GM23338 (cell line): Measurements from ENCODE around the gene THADA. TPM values are rescaled to one million over a fixed set of nuclear protein-coding genes. Genes with fewer than 3 reads are reported as not detected.

Experiments used
- ATAC-seq: fragments of 200-7000 bp; cut with Tn5 transposase; 3 replicates; pipeline ENCODE4 v1.9.1; 2020
- DNase-seq: peaks from one replicate; pipeline ENCODE4 v3.0.0-alpha.2; 2015; ENCODE audit warnings: low spot score
- H2AFZ ChIP-seq: fragments of 200-600 bp; sonication (generic); 2 replicates; pipeline ENCODE4 v1.8.0; 2016; ENCODE audit warnings: antibody characterized with exemption, mild to moderate bottlenecking, moderate library complexity
- H3F3A ChIP-seq: fragments of 200-600 bp; sonication (generic); replicated peaks from 2 replicates; pipeline ENCODE4 v1.8.0; 2017; ENCODE audit warnings: antibody characterized with exemption, mixed run types, low read depth
- H3K27ac ChIP-seq: fragments of 200-600 bp; sonication (generic); 2 replicates; pipeline ENCODE4 v1.6.1; 2016; ENCODE audit warnings: low read depth
- H3K27me3 ChIP-seq: fragments of 200-600 bp; sonication (generic); 2 replicates; pipeline ENCODE4 v1.8.0; 2016; ENCODE audit warnings: mild to moderate bottlenecking, mixed run types, moderate library complexity; ENCODE audit not compliant: insufficient read depth
- H3K36me3 ChIP-seq: fragments of 200-600 bp; sonication (generic); 2 replicates; pipeline ENCODE4 v1.8.0; 2016; ENCODE audit warnings: mild to moderate bottlenecking; ENCODE audit not compliant: insufficient read depth
- H3K4me1 ChIP-seq: fragments of 200-600 bp; sonication (generic); 2 replicates; pipeline ENCODE4 v1.8.0; 2016; ENCODE audit warnings: mild to moderate bottlenecking, moderate library complexity; ENCODE audit not compliant: insufficient read depth
- H3K4me2 ChIP-seq: fragments of 200-600 bp; sonication (generic); 2 replicates; pipeline ENCODE4 v1.7.1; 2017; ENCODE audit warnings: mixed run types
- H3K4me3 ChIP-seq: fragments of 200-600 bp; sonication (generic); 2 replicates; pipeline ENCODE4 v1.6.1; 2016; ENCODE audit warnings: mixed run types
- H3K79me2 ChIP-seq: fragments of 200-600 bp; sonication (generic); replicated peaks from 2 replicates; pipeline ENCODE4 v1.8.0; 2017; ENCODE audit warnings: mild to moderate bottlenecking; ENCODE audit not compliant: insufficient read depth
- H3K9me2 ChIP-seq: fragments of 200-600 bp; sonication (generic); 2 replicates; pipeline ENCODE4 v1.8.0; 2017; ENCODE audit not compliant: insufficient read depth
- H4K20me1 ChIP-seq: fragments of 200-600 bp; sonication (generic); replicated peaks from 2 replicates; pipeline ENCODE4 v1.8.0; 2017; ENCODE audit warnings: mild to moderate bottlenecking; ENCODE audit not compliant: insufficient read depth
- H3K27ac Mint-ChIP-seq: 2 replicates; pipeline ENCODE4 v1.8.0; 2020; ENCODE audit warnings: inconsistent platforms, mild to moderate bottlenecking, moderate library complexity, mixed read lengths
- H3K27me3 Mint-ChIP-seq: 3 replicates; pipeline ENCODE4 v1.8.0; 2022; ENCODE audit warnings: low read depth, mild to moderate bottlenecking, moderate library complexity, mixed read lengths, inconsistent platforms; ENCODE audit not compliant: insufficient read depth, poor library complexity
- H3K36me3 Mint-ChIP-seq: 3 replicates; pipeline ENCODE4 v1.8.0; 2021; ENCODE audit warnings: low read depth, mild to moderate bottlenecking, inconsistent platforms, moderate library complexity, mixed read lengths
- H3K4me1 Mint-ChIP-seq: 3 replicates; pipeline ENCODE4 v1.8.0; 2020; ENCODE audit warnings: mild to moderate bottlenecking, inconsistent platforms, mixed read lengths
- H3K4me3 Mint-ChIP-seq: 3 replicates; pipeline ENCODE4 v1.8.0; 2021; ENCODE audit warnings: moderate library complexity, mild to moderate bottlenecking, inconsistent platforms, mixed read lengths
- H3K9me3 Mint-ChIP-seq: 3 replicates; pipeline ENCODE4 v1.8.0; 2020; ENCODE audit warnings: moderate library complexity, mild to moderate bottlenecking, inconsistent platforms, mixed read lengths
- CREB1 ChIP-seq: fragments of 250-450 bp; sonication (Bioruptor Pico); IDR thresholded peaks from 2 replicates; pipeline ENCODE4 v1.5.0; 2020; ENCODE audit warnings: low read depth, mild to moderate bottlenecking, moderate library complexity
- CTCF ChIP-seq, 2 experiments: fragments of 200-600 bp in 1 of 2; sonication (generic) in 1 of 2; conservative IDR thresholded peaks; 2 replicates each; pipeline versions ENCODE4 v1.5.1 to v1.6.1; 2016 to 2017; ENCODE audit warnings: antibody characterized with exemption in 2 of 2, low read depth in 2 of 2, mild to moderate bottlenecking in 2 of 2, moderate library complexity in 1 of 2
- EZH2 ChIP-seq: fragments of 200-600 bp; sonication (generic); IDR thresholded peaks from one replicate; pipeline ENCODE4 v1.8.0; 2017; ENCODE audit warnings: antibody characterized with exemption, mild to moderate bottlenecking, low read depth; ENCODE audit not compliant: unreplicated experiment
- EZH2phosphoT487 ChIP-seq: fragments of 200-600 bp; sonication (generic); IDR thresholded peaks from one replicate; pipeline ENCODE4 v1.8.1; 2018; ENCODE audit warnings: antibody characterized with exemption; ENCODE audit not compliant: unreplicated experiment
- JUNB ChIP-seq: IDR thresholded peaks from one replicate; pipeline ENCODE4 v1.6.1; 2016; ENCODE audit warnings: antibody characterized with exemption; ENCODE audit not compliant: unreplicated experiment
- NANOG ChIP-seq: IDR thresholded peaks from 2 replicates; pipeline ENCODE4 v1.6.1; 2016; ENCODE audit warnings: antibody characterized with exemption, borderline replicate concordance
- POLR2AphosphoS5 ChIP-seq: IDR thresholded peaks from 2 replicates; pipeline ENCODE4 v1.6.1; 2016; ENCODE audit warnings: antibody characterized with exemption, low read depth
- STAT1 ChIP-seq: IDR thresholded peaks from one replicate; pipeline ENCODE4 v1.6.1; 2016; ENCODE audit warnings: antibody characterized with exemption; ENCODE audit not compliant: unreplicated experiment
- ZNF114 ChIP-seq: fragments of 250-450 bp; sonication (Bioruptor Pico); IDR thresholded peaks from 2 replicates; pipeline ENCODE4 v1.5.0; 2020; ENCODE audit warnings: mild to moderate bottlenecking, moderate library complexity
- ZNF331 ChIP-seq: fragments of 250-450 bp; sonication (Bioruptor Pico); IDR thresholded peaks from 2 replicates; pipeline ENCODE4 v1.5.0; 2020; ENCODE audit warnings: low read depth, mild to moderate bottlenecking, moderate library complexity
- polyA plus RNA-seq: library from polyadenylated mRNA; unstranded; fragments of >200 nt; fragmentation: Nextera tagmentation; extraction: Ambion mirVana; gene quantifications from 2 replicates; pipeline ENCODE4 v1.2.1, GENCODE V29; 2016
- total RNA-seq: library from RNA; depleted of rRNA; stranded (reverse); fragments of >200 nt; shearing (Covaris generic); gene quantifications from 2 replicates; pipeline ENCODE4 v1.2.3, GENCODE V29; 2014
- TF ChIP-seq, protein P1 (sequence below): IDR thresholded peaks from one replicate; pipeline ENCODE4 v1.6.1; 2018; ENCODE audit warnings: antibody characterized with exemption; ENCODE audit not compliant: unreplicated experiment
- TF ChIP-seq, protein P2 (sequence below): IDR thresholded peaks from 2 replicates; pipeline ENCODE4 v1.6.1; 2016; ENCODE audit warnings: antibody characterized with exemption
- TF ChIP-seq, protein P3 (sequence below): fragments of 250-450 bp; sonication (Bioruptor Pico); IDR thresholded peaks from 2 replicates; pipeline ENCODE4 v1.5.0; 2020; ENCODE audit warnings: mild to moderate bottlenecking, moderate library complexity

Gene THADA
- total and polyA plus RNA-seq, 2 experiments from 2014 or later: 17.0 to 30.7 TPM

- no peaks in the 10 kb centered on the region for H3K9me3 Mint-ChIP-seq
- no peaks in the 10 kb centered on the region for H3K9me2 ChIP-seq
- no peak for ATAC-seq
- H3K27ac Mint-ChIP-seq: no peak overlapping the region
- H3K79me2 ChIP-seq: peaks cover 19% of the 10 kb centered on the region
- H3K4me1 ChIP-seq: peaks cover 7% of the 10 kb centered on the region
- no peaks in the 10 kb centered on the region for H4K20me1 ChIP-seq
- H3K4me3 ChIP-seq: no peak overlapping the region
- TF ChIP-seq, protein P1, sequence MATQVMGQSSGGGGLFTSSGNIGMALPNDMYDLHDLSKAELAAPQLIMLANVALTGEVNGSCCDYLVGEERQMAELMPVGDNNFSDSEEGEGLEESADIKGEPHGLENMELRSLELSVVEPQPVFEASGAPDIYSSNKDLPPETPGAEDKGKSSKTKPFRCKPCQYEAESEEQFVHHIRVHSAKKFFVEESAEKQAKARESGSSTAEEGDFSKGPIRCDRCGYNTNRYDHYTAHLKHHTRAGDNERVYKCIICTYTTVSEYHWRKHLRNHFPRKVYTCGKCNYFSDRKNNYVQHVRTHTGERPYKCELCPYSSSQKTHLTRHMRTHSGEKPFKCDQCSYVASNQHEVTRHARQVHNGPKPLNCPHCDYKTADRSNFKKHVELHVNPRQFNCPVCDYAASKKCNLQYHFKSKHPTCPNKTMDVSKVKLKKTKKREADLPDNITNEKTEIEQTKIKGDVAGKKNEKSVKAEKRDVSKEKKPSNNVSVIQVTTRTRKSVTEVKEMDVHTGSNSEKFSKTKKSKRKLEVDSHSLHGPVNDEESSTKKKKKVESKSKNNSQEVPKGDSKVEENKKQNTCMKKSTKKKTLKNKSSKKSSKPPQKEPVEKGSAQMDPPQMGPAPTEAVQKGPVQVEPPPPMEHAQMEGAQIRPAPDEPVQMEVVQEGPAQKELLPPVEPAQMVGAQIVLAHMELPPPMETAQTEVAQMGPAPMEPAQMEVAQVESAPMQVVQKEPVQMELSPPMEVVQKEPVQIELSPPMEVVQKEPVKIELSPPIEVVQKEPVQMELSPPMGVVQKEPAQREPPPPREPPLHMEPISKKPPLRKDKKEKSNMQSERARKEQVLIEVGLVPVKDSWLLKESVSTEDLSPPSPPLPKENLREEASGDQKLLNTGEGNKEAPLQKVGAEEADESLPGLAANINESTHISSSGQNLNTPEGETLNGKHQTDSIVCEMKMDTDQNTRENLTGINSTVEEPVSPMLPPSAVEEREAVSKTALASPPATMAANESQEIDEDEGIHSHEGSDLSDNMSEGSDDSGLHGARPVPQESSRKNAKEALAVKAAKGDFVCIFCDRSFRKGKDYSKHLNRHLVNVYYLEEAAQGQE: no peak
- TF ChIP-seq EZH2phosphoT487 (no peak), CTCF (conservative IDR thresholded peaks at IDR 0.05; ENCODE audit: low read depth in 2 of 2) (no peak), STAT1 (no peak), JUNB (no peak), ZNF114 (CRISPR knock-in tag) (no peak), ZNF331 (CRISPR knock-in tag) (no peak), POLR2AphosphoS5 (no peak), EZH2 (no peak), CREB1 (no peak), NANOG (no peak)
- TF ChIP-seq, protein P2, sequence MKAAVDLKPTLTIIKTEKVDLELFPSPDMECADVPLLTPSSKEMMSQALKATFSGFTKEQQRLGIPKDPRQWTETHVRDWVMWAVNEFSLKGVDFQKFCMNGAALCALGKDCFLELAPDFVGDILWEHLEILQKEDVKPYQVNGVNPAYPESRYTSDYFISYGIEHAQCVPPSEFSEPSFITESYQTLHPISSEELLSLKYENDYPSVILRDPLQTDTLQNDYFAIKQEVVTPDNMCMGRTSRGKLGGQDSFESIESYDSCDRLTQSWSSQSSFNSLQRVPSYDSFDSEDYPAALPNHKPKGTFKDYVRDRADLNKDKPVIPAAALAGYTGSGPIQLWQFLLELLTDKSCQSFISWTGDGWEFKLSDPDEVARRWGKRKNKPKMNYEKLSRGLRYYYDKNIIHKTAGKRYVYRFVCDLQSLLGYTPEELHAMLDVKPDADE: no peak
- TF ChIP-seq, protein P3, sequence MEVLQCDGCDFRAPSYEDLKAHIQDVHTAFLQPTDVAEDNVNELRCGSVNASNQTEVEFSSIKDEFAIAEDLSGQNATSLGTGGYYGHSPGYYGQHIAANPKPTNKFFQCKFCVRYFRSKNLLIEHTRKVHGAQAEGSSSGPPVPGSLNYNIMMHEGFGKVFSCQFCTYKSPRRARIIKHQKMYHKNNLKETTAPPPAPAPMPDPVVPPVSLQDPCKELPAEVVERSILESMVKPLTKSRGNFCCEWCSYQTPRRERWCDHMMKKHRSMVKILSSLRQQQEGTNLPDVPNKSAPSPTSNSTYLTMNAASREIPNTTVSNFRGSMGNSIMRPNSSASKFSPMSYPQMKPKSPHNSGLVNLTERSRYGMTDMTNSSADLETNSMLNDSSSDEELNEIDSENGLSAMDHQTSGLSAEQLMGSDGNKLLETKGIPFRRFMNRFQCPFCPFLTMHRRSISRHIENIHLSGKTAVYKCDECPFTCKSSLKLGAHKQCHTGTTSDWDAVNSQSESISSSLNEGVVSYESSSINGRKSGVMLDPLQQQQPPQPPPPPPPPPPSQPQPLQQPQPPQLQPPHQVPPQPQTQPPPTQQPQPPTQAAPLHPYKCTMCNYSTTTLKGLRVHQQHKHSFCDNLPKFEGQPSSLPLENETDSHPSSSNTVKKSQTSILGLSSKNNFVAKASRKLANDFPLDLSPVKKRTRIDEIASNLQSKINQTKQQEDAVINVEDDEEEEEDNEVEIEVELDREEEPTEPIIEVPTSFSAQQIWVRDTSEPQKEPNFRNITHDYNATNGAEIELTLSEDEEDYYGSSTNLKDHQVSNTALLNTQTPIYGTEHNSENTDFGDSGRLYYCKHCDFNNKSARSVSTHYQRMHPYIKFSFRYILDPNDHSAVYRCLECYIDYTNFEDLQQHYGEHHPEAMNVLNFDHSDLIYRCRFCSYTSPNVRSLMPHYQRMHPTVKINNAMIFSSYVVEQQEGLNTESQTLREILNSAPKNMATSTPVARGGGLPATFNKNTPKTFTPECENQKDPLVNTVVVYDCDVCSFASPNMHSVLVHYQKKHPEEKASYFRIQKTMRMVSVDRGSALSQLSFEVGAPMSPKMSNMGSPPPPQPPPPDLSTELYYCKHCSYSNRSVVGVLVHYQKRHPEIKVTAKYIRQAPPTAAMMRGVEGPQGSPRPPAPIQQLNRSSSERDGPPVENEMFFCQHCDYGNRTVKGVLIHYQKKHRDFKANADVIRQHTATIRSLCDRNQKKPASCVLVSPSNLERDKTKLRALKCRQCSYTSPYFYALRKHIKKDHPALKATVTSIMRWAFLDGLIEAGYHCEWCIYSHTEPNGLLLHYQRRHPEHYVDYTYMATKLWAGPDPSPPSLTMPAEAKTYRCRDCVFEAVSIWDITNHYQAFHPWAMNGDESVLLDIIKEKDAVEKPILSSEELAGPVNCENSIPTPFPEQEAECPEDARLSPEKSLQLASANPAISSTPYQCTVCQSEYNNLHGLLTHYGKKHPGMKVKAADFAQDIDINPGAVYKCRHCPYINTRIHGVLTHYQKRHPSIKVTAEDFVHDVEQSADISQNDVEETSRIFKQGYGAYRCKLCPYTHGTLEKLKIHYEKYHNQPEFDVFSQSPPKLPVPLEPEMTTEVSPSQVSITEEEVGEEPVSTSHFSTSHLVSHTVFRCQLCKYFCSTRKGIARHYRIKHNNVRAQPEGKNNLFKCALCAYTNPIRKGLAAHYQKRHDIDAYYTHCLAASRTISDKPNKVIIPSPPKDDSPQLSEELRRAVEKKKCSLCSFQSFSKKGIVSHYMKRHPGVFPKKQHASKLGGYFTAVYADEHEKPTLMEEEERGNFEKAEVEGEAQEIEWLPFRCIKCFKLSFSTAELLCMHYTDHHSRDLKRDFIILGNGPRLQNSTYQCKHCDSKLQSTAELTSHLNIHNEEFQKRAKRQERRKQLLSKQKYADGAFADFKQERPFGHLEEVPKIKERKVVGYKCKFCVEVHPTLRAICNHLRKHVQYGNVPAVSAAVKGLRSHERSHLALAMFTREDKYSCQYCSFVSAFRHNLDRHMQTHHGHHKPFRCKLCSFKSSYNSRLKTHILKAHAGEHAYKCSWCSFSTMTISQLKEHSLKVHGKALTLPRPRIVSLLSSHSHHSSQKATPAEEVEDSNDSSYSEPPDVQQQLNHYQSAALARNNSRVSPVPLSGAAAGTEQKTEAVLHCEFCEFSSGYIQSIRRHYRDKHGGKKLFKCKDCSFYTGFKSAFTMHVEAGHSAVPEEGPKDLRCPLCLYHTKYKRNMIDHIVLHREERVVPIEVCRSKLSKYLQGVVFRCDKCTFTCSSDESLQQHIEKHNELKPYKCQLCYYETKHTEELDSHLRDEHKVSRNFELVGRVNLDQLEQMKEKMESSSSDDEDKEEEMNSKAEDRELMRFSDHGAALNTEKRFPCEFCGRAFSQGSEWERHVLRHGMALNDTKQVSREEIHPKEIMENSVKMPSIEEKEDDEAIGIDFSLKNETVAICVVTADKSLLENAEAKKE: no peak
- H3K36me3 ChIP-seq: peaks cover 8% of the 10 kb centered on the region; the same call in 1 of the 2 replicates
- H3F3A ChIP-seq: no peaks in the 10 kb centered on the region
- no peaks in the 10 kb centered on the region for H3K27me3 ChIP-seq
- H2AFZ ChIP-seq: no peak overlapping the region
- no peak overlapping the region for H3K4me3 Mint-ChIP-seq
- DNase-seq: no peak
- H3K27me3 Mint-ChIP-seq: peaks cover 8% of the 10 kb centered on the region
- H3K36me3 Mint-ChIP-seq: peaks cover 12% of the 10 kb centered on the region; the same call in 1 of the 3 replicates
- H3K27ac ChIP-seq: no peak overlapping the region
- no peak overlapping the region for H3K4me2 ChIP-seq
- peaks cover 10% of the 10 kb centered on the region; the same call in 2 of the 3 replicates for H3K4me1 Mint-ChIP-seq
Observed at GRCh38 chr2:43593254-43593653, 2.6 kb downstream of the THADA start.
